ENCODE measurements around the gene AFDN.
"Not testable (repeated sequence)": the region's sequence is repeated elsewhere in the genome, so short reads cannot be mapped to it uniquely, and the experiment has no call there.

AFDN gene

GRCh38 chr6:167973148-167973885, 146.6 kb downstream of the AFDN start:
- no peaks in the 10 kb centered on the region for H3K36me3 ChIP-seq (ENCODE audit: insufficient read depth)
- H3K79me2 ChIP-seq (ENCODE audit: insufficient read depth, low read depth), result no peaks in the 10 kb centered on the region
- H4K20me1 ChIP-seq (ENCODE audit: insufficient read depth), result no peaks in the 10 kb centered on the region

GRCh38 chr6:167974640-167975344, 148.1 kb downstream of the AFDN start:
- H3K4me3 ChIP-seq (IDR thresholded peaks at IDR 0.05; ENCODE audit: insufficient read depth, low read depth, low read length), result no peak overlapping the region
- H3K9ac ChIP-seq, result no peak overlapping the region
- no peaks in the 10 kb centered on the region for H3K36me3 ChIP-seq (ENCODE audit: insufficient read depth)
- no peak overlapping the region for H2AFZ ChIP-seq (ENCODE audit: low read depth)
- no peaks in the 10 kb centered on the region for H3K27me3 ChIP-seq (ENCODE audit: insufficient read depth, low read depth)
- H3K79me2 ChIP-seq (ENCODE audit: insufficient read depth, low read depth), result no peaks in the 10 kb centered on the region
- no peak overlapping the region for H3K4me2 ChIP-seq
- no peak for TF ChIP-seq CTCF (conservative IDR thresholded peaks at IDR 0.05; ENCODE audit: low read depth, low read length)
- H3K27ac ChIP-seq, result no peak overlapping the region
- no peaks in the 10 kb centered on the region for H4K20me1 ChIP-seq (ENCODE audit: insufficient read depth)
- no peaks in the 10 kb centered on the region for H3K4me1 ChIP-seq (ENCODE audit: low read depth, poor library complexity, severe bottlenecking)

More at GRCh38 chr6:167973148-167973885, 146.6 kb downstream of the AFDN start:
- H3K27me3 ChIP-seq (ENCODE audit: insufficient read depth, low read depth), result no peaks in the 10 kb centered on the region
- no peak for TF ChIP-seq CTCF (conservative IDR thresholded peaks at IDR 0.05; ENCODE audit: low read depth, low read length)
- no peak overlapping the region for H2AFZ ChIP-seq (ENCODE audit: low read depth)
- H3K9ac ChIP-seq, result no peak overlapping the region
- H3K27ac ChIP-seq, result no peak overlapping the region
- no peaks in the 10 kb centered on the region for H3K4me1 ChIP-seq (ENCODE audit: low read depth, poor library complexity, severe bottlenecking)
- no peak overlapping the region for H3K4me2 ChIP-seq
- no peak overlapping the region for H3K4me3 ChIP-seq (IDR thresholded peaks at IDR 0.05; ENCODE audit: insufficient read depth, low read depth, low read length)

GRCh38 chr6:167975458-167975857, 148.7 kb downstream of the AFDN start:
- H3K27me3 ChIP-seq (ENCODE audit: insufficient read depth, low read depth), result no peaks in the 10 kb centered on the region
- H2AFZ ChIP-seq (ENCODE audit: low read depth), result no peak overlapping the region
- no peak overlapping the region for H3K4me3 ChIP-seq (IDR thresholded peaks at IDR 0.05; ENCODE audit: insufficient read depth, low read depth, low read length)
- H3K4me1 ChIP-seq (ENCODE audit: low read depth, poor library complexity, severe bottlenecking), result no peaks in the 10 kb centered on the region
- TF ChIP-seq CTCF (conservative IDR thresholded peaks at IDR 0.05; ENCODE audit: low read depth, low read length), result no peak
- H3K36me3 ChIP-seq (ENCODE audit: insufficient read depth), result no peaks in the 10 kb centered on the region
- no peak overlapping the region for H3K27ac ChIP-seq
- no peak overlapping the region for H3K9ac ChIP-seq
- no peak overlapping the region for H3K4me2 ChIP-seq
- H4K20me1 ChIP-seq (ENCODE audit: insufficient read depth), result no peaks in the 10 kb centered on the region
- no peaks in the 10 kb centered on the region for H3K79me2 ChIP-seq (ENCODE audit: insufficient read depth, low read depth)

- not testable (repeated sequence) for H3K36me3 ChIP-seq (ENCODE audit: insufficient read depth); H3K4me3 ChIP-seq (IDR thresholded peaks at IDR 0.05; ENCODE audit: insufficient read depth, low read depth, low read length); H3K27me3 ChIP-seq (ENCODE audit: insufficient read depth, low read depth); H4K20me1 ChIP-seq (ENCODE audit: insufficient read depth); H3K9ac ChIP-seq; H2AFZ ChIP-seq (ENCODE audit: low read depth); H3K79me2 ChIP-seq (ENCODE audit: insufficient read depth, low read depth); H3K4me1 ChIP-seq (ENCODE audit: low read depth, poor library complexity, severe bottlenecking); H3K4me2 ChIP-seq; H3K27ac ChIP-seq
These were observed 149.5 kb downstream of the AFDN start for GRCh38 chr6:167976116-167976657.

All from KMS-11 (cell line).